ENCODE measurements around the gene PLP2. TPM values are rescaled to one million over a fixed set of nuclear protein-coding genes. Genes with fewer than 3 reads are reported as not detected.

PLP2 gene
- total RNA-seq, 1 donor from 2014 or later, result 84.4 TPM

DNA sequence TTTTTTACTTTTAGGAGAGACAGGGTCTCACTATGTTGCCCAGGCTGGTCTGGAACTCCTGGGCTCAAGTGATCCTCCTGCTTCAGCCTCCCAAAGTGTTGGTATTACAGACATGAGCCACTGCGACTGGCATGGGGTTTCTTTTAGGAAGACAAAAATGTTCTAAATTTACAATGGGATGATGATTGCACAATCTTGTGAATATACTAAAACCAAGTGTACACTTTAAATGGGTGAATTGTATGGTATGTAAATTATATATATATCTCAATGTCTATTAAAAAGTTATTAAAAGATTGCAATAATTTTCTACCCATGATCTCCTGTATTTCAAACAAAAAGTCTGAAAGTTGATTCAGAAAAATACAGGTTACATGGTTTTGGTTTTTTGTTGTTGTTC is 18.2 kb upstream of the PLP2 start:
- H3K4me3 Mint-ChIP-seq, result no peak overlapping the region
- H3K27ac Mint-ChIP-seq, result no peak overlapping the region
- H3K4me1 Mint-ChIP-seq, result peaks cover 15% of the 10 kb centered on the region
- DNase-seq, result no peak
- peaks cover 2% of the 10 kb centered on the region for H3K36me3 Mint-ChIP-seq (ENCODE audit: low read depth)
- intact Hi-C loops (cut with micrococcal nuclease), result no loop called here
- no peaks in the 10 kb centered on the region for H3K27me3 Mint-ChIP-seq
- H3K9me3 Mint-ChIP-seq, result no peaks in the 10 kb centered on the region

DNA sequence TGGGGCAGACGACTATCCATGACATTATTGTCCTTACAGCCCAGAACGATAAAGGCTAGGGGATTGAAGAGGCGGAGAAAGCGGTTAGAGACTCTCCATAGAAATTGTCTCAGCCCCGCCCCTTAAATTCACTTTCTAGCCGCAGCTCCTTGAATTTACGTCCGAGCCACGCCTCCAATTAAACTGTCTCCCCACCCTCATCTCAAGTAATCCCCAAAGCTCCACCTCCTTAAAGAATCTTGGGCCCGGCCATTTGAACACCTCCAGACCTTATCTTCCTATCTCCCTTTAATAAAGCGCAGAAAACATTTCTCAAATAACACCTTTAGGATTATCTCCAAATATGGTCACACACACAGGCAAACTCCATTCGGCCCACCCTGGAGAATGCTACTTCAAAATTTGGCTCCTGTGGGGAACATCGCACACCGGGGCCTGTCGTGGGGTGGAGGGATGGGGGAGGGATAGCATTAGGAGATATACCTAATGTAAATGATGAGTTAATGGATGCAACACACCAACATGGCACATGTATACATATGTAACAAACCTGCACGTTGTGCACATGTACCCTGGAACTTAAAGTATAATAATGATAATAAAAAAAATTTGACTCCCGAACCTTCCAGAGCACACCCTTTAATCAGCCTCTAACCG is 16.3 kb upstream of the PLP2 start:
- H3K9me3 Mint-ChIP-seq, result no peaks in the 10 kb centered on the region
- peaks cover 15% of the 10 kb centered on the region for H3K4me1 Mint-ChIP-seq
- H3K4me3 Mint-ChIP-seq, result peak overlapping the region; percentile 94
- DNase-seq, result peak; percentile 80
- peak overlapping the region; percentile 98 for H3K27ac Mint-ChIP-seq
- H3K36me3 Mint-ChIP-seq (ENCODE audit: low read depth), result peaks cover 2% of the 10 kb centered on the region
- intact Hi-C loops (cut with micrococcal nuclease), result no loop called here
- peaks cover 2% of the 10 kb centered on the region for H3K27me3 Mint-ChIP-seq

DNA sequence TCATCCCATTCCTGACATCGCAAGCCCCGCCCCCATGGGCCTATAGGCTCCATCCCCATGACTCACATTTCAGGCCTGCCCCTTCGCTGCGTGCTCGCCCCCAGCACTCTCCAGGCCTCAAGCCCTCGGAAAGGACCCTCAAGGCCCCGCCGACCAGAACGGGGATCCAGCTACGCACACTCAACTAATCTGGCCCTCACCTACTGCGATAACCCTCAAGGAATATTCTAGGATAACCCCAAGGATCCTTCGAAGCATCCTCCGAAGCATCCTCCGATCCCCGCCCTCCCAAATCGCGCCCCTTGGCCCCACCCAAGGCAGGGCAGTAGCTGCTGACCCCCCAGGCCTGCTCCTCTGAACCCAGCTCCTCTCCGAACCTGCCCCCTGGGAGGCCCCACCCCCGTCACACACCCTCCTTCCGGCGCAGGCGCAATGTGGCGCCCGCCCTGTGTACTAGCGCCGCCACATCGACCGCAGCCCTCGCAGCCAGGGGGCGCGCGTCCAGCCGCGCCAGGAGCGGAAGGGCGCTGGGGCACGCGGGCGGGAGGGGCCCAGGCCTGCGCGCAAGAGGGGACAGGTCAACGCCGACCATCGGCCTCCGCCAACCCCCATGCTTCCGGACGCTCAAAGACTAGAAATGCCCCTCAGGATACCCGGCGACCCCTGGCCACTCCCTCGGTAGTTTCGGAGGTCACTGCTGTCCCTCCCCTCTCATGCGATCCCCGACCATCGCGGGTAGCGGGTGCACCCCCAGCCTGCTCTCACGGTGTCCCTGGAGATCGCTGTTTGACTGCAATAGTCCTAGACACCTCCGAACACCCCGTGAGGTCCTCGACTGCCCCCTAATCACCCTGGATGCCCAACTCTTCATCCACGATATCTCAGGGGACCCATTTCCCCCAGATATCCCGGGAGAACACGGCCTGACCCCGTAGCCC is 15.5 kb upstream of the PLP2 start:
- Mint-ChIP-seq H3K36me3 (ENCODE audit: low read depth) (peaks cover 2% of the 10 kb centered on the region), H3K27ac (peak overlapping the region; percentile 98), H3K4me3 (peak overlapping the region; percentile 94), H3K4me1 (peaks cover 15% of the 10 kb centered on the region), H3K27me3 (peaks cover 2% of the 10 kb centered on the region), H3K9me3 (no peaks in the 10 kb centered on the region)
- intact Hi-C loops (cut with micrococcal nuclease), result loop anchor here (1.0 kb wide), 2 partner anchors 8 to 33 kb away; partner anchors contain the start of gene GPKOW
- DNase-seq, result peak; percentile 96

DNA sequence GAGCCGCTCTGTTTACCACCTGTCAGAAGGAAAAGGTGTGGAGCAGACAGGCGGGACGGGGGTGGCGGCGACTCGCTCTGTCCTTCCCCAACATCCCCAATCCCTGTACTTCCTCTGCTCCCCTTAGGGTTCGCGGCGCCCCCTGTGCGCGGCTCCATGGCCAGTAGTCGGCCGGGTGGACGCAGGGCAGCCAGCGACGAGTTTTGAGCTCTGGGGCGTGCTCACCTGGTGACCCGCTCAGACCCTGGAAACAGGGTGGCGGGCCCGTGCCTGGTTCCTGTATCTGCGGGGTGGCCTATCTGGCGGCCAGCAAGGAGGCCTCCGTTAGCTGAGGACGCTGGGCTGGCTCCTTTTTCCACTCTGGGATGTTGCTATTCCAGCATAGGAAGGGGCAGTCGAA is 14.5 kb upstream of the PLP2 start:
- Mint-ChIP-seq H3K9me3 (no peaks in the 10 kb centered on the region), H3K4me3 (no peak overlapping the region), H3K27me3 (peaks cover 2% of the 10 kb centered on the region), H3K36me3 (ENCODE audit: low read depth) (peaks cover 2% of the 10 kb centered on the region), H3K4me1 (peaks cover 15% of the 10 kb centered on the region), H3K27ac (peak overlapping the region; percentile 25)
- no peak for DNase-seq
- intact Hi-C loops (cut with micrococcal nuclease), result no loop called here

DNA sequence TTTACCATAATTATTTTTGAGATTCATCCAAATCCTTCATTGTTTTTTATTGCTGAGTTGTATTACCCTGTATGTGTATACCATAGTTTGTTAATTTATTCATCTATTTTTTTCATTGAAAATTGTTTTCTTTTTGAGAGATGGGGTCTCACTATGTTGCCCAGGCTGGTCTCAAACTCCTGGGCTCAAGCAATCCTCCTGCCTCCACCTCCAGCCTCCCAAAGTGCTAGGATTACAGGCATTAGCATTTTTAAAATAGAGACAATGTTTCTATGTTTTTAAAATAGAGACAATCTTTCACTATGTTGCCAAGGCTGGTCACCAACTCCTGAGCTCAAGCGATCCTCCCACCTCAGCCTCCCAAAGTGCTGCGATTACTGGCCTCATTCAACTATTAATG is 10.8 kb upstream of the PLP2 start:
- Mint-ChIP-seq H3K4me3 (no peak overlapping the region), H3K27ac (no peak overlapping the region), H3K9me3 (no peaks in the 10 kb centered on the region), H3K4me1 (peaks cover 16% of the 10 kb centered on the region), H3K36me3 (ENCODE audit: low read depth) (no peaks in the 10 kb centered on the region), H3K27me3 (peaks cover 2% of the 10 kb centered on the region)
- DNase-seq, result no peak
- intact Hi-C loops (cut with micrococcal nuclease), result loop anchor here (10.0 kb wide), 2 partner anchors 56 to 356 kb away; partner anchors contain the start of gene HDAC6

DNA sequence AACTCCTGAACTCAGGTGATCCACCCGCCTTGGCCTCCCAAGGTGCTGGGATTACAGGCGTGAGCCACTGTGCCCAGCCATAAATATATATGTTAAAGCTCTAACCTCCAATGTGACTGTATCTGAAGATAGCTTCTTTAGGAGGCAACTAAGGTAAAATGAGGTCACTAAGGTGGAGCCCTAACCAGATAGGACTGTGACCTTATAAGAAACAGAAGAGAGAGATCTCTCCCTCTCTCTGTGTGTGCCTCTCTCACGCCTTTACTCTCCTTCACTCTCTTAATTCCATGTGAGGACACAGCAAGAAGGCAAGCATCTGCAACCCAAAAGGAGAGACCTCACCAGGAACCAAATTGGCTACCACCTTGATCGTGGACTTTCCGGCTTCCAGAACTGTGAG is 10.1 kb upstream of the PLP2 start:
- no peaks in the 10 kb centered on the region for H3K9me3 Mint-ChIP-seq
- DNase-seq, result no peak
- peaks cover 2% of the 10 kb centered on the region for H3K27me3 Mint-ChIP-seq
- H3K27ac Mint-ChIP-seq, result no peak overlapping the region
- H3K4me3 Mint-ChIP-seq, result no peak overlapping the region
- intact Hi-C loops (cut with micrococcal nuclease), result loop anchor here (10.0 kb wide), 2 partner anchors 57 to 357 kb away; partner anchors contain the start of gene HDAC6
- H3K36me3 Mint-ChIP-seq (ENCODE audit: low read depth), result no peaks in the 10 kb centered on the region
- H3K4me1 Mint-ChIP-seq, result peaks cover 16% of the 10 kb centered on the region

DNA sequence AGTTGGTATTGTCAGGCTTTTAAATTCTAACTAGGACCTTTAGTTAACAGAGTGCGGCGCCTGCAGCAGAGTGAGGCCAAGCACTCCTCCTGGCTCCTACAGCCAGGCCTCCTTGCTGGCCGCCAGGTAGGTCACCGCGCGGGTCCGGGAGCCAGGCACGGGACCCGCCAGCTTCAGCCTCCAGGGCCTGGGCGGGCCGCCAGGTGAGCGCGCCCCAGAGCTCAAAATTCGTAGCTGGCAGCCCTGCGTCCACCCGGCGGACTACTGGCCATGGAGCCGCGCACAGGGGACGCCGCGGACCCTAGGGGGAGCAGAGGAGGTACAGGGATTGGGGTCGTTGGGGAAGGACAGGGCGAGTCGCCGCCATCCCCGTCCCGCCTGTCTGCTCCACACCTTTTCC is 9.1 kb upstream of the PLP2 start, which contains the start of gene MAGIX:
TSS of gene MAGIX (plus strand) at position 139 of the 400 bp plus-strand sequence. CDS start at position 271, 132 bp downstream.
- intact Hi-C loops (cut with micrococcal nuclease), result loop anchor here (10.0 kb wide), 2 partner anchors 58 to 358 kb away; partner anchors contain the start of gene HDAC6
- H3K4me1 Mint-ChIP-seq, result peaks cover 23% of the 10 kb centered on the region

DNA sequence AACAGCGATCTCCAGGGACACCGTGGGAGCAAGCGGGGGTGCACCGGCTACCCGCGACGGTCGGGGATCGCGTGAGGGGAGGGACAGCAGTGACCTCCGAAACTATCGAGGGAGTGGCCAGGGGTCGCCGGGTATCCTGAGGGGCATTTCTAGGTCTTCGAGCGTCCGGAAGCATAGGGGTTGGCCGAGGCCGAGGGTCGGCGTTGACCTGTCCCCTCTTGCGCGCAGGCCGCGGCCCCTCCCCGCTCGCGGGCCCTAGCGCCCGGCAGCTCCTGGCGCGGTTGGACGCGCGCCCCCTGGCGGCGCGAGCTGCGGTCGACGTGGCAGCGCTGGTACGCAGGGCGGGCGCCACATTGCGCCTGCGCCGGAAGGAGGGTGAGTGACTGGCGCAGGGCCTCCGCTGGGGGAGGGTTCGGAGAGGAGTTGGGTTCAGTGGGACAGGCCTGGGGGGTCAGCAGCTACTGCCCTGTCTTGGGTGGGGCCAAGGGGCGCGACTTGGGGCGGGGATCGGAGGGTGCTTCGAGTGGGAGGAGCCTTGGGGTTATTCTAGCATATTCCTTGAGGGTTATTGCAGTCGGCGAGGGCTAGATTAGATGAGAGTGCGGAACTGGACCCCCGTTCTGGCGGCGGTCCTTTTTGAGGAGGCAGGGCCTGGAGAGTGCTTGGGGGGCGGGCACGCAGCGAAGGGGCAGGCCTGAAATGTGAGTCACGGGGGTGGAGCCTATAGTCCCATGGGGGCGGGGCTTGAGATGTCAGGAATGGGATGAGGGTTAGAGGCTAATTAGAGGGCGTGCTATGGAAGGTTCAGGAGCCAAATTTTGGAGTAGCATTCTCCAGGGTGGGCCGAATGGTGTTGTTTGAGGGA is 7.9 kb upstream of the PLP2 start:
- Mint-ChIP-seq H3K27me3 (peaks cover 2% of the 10 kb centered on the region), H3K4me1 (peaks cover 26% of the 10 kb centered on the region), H3K27ac (peak overlapping the region; percentile 94), H3K36me3 (ENCODE audit: low read depth) (no peaks in the 10 kb centered on the region), H3K9me3 (no peaks in the 10 kb centered on the region), H3K4me3 (peak overlapping the region; percentile 87)
- intact Hi-C loops (cut with micrococcal nuclease), result loop anchor here (1.0 to 10.0 kb wide), 3 partner anchors 7 to 359 kb away; partner anchors contain the start of gene HDAC6
- peak; percentile 95 for DNase-seq

More for the DNA sequence above, 9.1 kb upstream of the PLP2 start, which contains the start of gene MAGIX:
- DNase-seq, result no peak
- Mint-ChIP-seq H3K27ac (peak within 1 kb of the TSS; percentile 48), H3K9me3 (no peaks in the 10 kb centered on the region), H3K4me3 (peak within 1 kb of the TSS; percentile 87), H3K36me3 (ENCODE audit: low read depth) (no peaks in the 10 kb centered on the region), H3K27me3 (peaks cover 2% of the 10 kb centered on the region)

DNA sequence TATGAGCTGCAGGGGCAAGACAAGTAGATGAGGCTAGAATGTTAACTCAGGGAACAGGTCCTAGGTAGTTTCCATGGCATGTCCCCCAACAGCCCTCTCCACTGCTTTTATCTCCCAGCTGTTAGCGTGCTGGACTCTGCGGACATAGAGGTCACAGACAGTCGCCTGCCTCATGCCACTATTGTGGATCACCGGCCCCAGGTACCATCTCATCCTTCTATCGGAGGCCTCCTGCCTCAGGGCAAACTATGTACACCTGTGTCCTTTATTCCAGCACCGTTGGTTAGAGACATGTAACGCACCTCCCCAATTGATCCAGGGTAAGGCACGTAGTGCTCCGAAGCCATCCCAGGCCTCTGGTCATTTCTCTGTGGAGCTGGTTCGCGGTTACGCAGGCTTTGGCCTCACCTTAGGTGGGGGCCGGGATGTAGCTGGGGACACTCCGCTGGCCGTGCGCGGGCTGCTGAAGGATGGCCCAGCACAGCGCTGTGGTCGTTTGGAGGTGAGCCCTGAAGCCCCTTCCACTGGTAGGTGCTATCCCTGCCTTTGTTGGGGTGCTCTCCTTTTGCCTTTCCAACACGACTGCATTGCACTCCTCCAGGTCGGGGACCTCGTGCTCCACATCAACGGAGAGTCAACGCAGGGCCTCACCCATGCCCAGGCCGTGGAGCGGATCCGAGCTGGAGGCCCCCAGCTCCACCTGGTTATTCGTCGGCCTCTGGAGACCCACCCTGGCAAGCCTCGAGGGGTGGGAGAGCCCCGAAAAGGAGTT is 6.9 kb upstream of the PLP2 start:
- Mint-ChIP-seq H3K9me3 (no peaks in the 10 kb centered on the region), H3K27ac (peak overlapping the region; percentile 42), H3K4me3 (peak overlapping the region; percentile 87), H3K36me3 (ENCODE audit: low read depth) (no peaks in the 10 kb centered on the region), H3K27me3 (no peaks in the 10 kb centered on the region), H3K4me1 (peaks cover 28% of the 10 kb centered on the region)
- no peak for DNase-seq
- intact Hi-C loops (cut with micrococcal nuclease), result loop anchor here (1.0 to 10.0 kb wide), 3 partner anchors 8 to 360 kb away; partner anchors contain the start of gene HDAC6

DNA sequence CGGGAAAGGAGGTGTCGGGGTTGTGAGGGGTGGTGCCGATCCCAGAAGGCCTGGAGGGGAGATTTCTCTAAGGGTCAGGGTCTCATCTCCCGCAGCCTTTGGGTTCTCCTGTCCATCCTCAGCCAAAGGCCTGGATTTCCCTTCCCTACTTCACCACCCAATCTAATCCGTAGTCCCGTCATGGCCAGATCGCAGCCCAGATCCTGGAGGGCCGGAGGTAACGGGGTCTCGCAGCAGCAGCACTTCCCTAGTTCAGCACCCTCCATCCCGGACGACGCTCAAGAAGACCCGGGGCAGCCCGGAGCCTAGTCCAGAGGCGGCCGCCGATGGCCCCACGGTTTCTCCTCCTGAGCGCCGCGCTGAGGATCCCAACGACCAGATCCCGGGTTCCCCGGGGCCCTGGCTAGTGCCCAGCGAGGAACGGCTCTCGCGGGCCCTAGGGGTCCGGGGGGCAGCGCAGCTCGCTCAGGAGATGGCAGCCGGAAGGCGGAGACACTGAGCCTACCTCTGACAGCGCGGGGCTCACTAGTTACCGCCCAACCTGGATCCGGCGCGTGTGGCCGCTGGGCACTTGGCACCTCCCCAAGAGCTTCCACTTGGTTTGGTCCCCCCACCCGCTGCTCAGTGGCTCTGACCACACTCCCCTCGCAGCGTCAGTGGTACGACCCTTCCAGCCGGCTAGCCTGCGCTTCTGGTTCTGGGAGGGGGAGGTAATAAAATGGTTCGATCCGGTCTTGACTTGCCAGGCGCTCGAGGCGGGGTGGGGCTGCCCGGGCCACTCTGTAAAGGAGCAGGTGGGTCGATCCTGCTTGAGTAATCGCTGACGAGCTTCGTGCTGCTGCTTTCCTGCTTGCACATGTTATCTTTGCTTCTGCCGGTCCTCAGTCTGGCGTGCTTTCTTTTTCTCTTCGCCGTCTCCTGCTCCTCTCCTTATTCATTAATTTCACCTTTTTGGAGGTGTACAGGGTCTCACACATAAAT is 5.5 kb upstream of the PLP2 start:
- peaks cover 28% of the 10 kb centered on the region for H3K4me1 Mint-ChIP-seq
- intact Hi-C loops (cut with micrococcal nuclease), result loop anchor here (10.0 kb wide), 2 partner anchors 61 to 361 kb away; partner anchors contain the start of gene HDAC6
- peak overlapping the region; percentile 94 for H3K27ac Mint-ChIP-seq
- H3K36me3 Mint-ChIP-seq (ENCODE audit: low read depth), result no peaks in the 10 kb centered on the region
- peak overlapping the region; percentile 83 for H3K4me3 Mint-ChIP-seq
- no peaks in the 10 kb centered on the region for H3K9me3 Mint-ChIP-seq
- H3K27me3 Mint-ChIP-seq, result no peaks in the 10 kb centered on the region
- DNase-seq, result peak; percentile 86

DNA sequence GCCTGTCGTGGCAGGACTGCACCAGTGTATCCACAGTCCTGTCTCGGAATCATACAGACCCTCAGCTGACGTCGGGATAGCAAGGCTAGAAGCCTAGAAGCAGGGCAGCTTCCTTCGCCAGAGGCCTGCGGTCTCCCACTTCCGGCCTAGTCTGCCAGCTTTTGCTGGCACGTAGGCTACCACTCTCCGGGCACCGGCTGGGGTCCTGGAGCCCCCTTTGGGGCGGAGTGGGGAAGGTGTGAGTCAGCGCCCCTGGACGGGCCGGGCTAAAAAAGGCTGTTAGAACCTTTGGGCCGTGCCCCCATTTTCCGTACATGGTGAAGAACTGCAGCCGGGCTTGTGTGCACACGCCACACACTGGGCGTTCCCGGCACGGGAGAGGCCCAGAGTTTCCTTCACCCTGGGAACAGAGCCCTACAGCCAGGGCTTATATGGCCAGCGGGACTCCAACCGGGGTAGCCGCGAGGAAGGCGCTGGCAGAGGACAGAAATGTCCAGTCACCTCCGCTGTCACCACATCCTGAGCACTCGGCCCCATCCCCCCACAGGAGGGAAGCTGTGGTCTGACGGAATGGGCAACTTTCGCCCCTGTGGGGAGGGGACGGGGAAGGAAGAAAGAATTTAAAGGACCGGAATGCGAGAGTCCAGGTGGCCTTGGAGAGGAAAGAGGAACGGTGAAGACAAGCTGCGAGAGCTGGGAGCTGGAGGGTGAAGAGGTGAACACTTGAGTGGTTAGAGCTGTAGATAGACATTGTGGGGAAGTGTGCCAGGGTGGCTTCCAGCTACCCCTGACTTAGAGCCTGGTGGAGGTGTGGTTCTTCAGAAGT is 4.6 kb upstream of the PLP2 start:
- Mint-ChIP-seq H3K36me3 (ENCODE audit: low read depth) (no peaks in the 10 kb centered on the region), H3K4me1 (peaks cover 28% of the 10 kb centered on the region), H3K9me3 (no peaks in the 10 kb centered on the region), H3K4me3 (peak overlapping the region; percentile 83), H3K27me3 (no peaks in the 10 kb centered on the region), H3K27ac (peak overlapping the region; percentile 94)
- intact Hi-C loops (cut with micrococcal nuclease), result loop anchor here (10.0 kb wide), 2 partner anchors 62 to 362 kb away; partner anchors contain the start of gene HDAC6
- peak; percentile 86 for DNase-seq
